ENCODE results near the gene CHST11. TPM values are rescaled to one million over a fixed set of nuclear protein-coding genes. Genes with fewer than 3 reads are reported as not detected.

Gene CHST11
- total and polyA plus RNA-seq, 7 donors, result 0.60 to 22.8 (median 10.0) TPM

GRCh38 chr12:104752881-104753280 is 296.1 kb downstream of the CHST11 start:
- intact Hi-C loops (cut with DNase I), result no loop called here
- no peaks in the 10 kb centered on the region for H3K9me3 ChIP-seq
- H3K36me3 ChIP-seq, result peaks cover 0 to 11% (median 3%) of the 10 kb centered on the region in 4 donors
- TF ChIP-seq POLR2AphosphoS5 (IDR thresholded peaks at IDR 0.05) (no peak), CTCF (IDR thresholded peaks at IDR 0.05) (no peak), EP300 (IDR thresholded peaks at IDR 0.05) (no peak), POLR2A (IDR thresholded peaks at IDR 0.05) (no peak)
- H3K27ac ChIP-seq, result no peak overlapping the region
- H3K4me3 ChIP-seq, result no peak overlapping the region
- no peaks in the 10 kb centered on the region for H3K27me3 ChIP-seq
- no peak for DNase-seq
- peaks cover 0 to 27% (median 16%) of the 10 kb centered on the region in 4 donors for H3K4me1 ChIP-seq
- WGBS, 2 donors, result 92 to 94% methylated on average over 7 of the region's 7 CpGs

- Histone ChIP-seq H3K36me3 (peaks cover 0 to 11% (median 3%) of the 10 kb centered on the region in 4 donors), H3K27me3 (no peaks in the 10 kb centered on the region), H3K27ac (no peak overlapping the region), H3K9me3 (no peaks in the 10 kb centered on the region), H3K4me3 (no peak overlapping the region), H3K4me1 (no peaks in the 10 kb centered on the region)
- TF ChIP-seq CTCF (IDR thresholded peaks at IDR 0.05) (no peak), EP300 (IDR thresholded peaks at IDR 0.05) (no peak), POLR2AphosphoS5 (IDR thresholded peaks at IDR 0.05) (no peak), POLR2A (IDR thresholded peaks at IDR 0.05) (no peak)
- DNase-seq, result no peak
- intact Hi-C loops (cut with DNase I), result no loop called here
- 95 to 97% methylated on average over 20 of the region's 20 CpGs for WGBS, 2 donors
Observed at GRCh38 chr12:104756901-104757300, 300.2 kb downstream of the CHST11 start.

- 87 to 95% methylated on average over 4 of the region's 4 CpGs for WGBS, 2 donors
- DNase-seq, result no peak
- Histone ChIP-seq H3K4me1 (no peaks in the 10 kb centered on the region), H3K27me3 (no peaks in the 10 kb centered on the region), H3K27ac (no peak overlapping the region), H3K4me3 (no peak overlapping the region), H3K36me3 (peaks cover 0 to 11% (median 3%) of the 10 kb centered on the region in 4 donors), H3K9me3 (no peaks in the 10 kb centered on the region)
- TF ChIP-seq EP300 (IDR thresholded peaks at IDR 0.05), result no peak
- TF ChIP-seq POLR2A (IDR thresholded peaks at IDR 0.05), result no peak
- TF ChIP-seq POLR2AphosphoS5 (IDR thresholded peaks at IDR 0.05), result no peak
- no peak for TF ChIP-seq CTCF (IDR thresholded peaks at IDR 0.05)
- intact Hi-C loops (cut with DNase I), result no loop called here
Observed at GRCh38 chr12:104758771-104759170, 302.0 kb downstream of the CHST11 start.

GRCh38 chr12:104761091-104761490 is 304.3 kb downstream of the CHST11 start:
- intact Hi-C loops (cut with DNase I), result no loop called here
- no peak for DNase-seq

More at GRCh38 chr12:104761091-104761490, 304.3 kb downstream of the CHST11 start:
- Histone ChIP-seq H3K27ac (no peak overlapping the region), H3K4me3 (no peak overlapping the region), H3K27me3 (no peaks in the 10 kb centered on the region), H3K4me1 (no peaks in the 10 kb centered on the region), H3K36me3 (peaks cover 0 to 11% (median 3%) of the 10 kb centered on the region in 4 donors), H3K9me3 (no peaks in the 10 kb centered on the region)
- TF ChIP-seq EP300 (IDR thresholded peaks at IDR 0.05) (no peak), CTCF (IDR thresholded peaks at IDR 0.05) (no peak), POLR2AphosphoS5 (IDR thresholded peaks at IDR 0.05) (no peak), POLR2A (IDR thresholded peaks at IDR 0.05) (no peak)
- WGBS, 2 donors, result 70 to 77% methylated on average over 5 of the region's 5 CpGs

All from sigmoid colon (tissue), 7 donors.